HepG2 (cell line): ENCODE measurements around the gene THOC7. TPM values are rescaled to one million over a fixed set of nuclear protein-coding genes. Genes with fewer than 3 reads are reported as not detected.

Experiments
- ARNTL ChIP-seq: sonication (generic); formaldehyde crosslinking; IDR thresholded peaks from 2 replicates; pipeline ENCODE4 v1.4.0; 2020; ENCODE audit warnings: mild to moderate bottlenecking, missing genetic modification reagents
- CBX2 ChIP-seq, 2 experiments: fragments of 200-600 bp in 1 of 2; sonication (generic); formaldehyde crosslinking in 1 of 2; IDR thresholded peaks; 2 replicates each; pipeline versions ENCODE4 v1.7.0 to v1.8.1; 2018 to 2022; ENCODE audit warnings: low read depth in 2 of 2, low read length in 1 of 2, mild to moderate bottlenecking in 1 of 2, missing genetic modification reagents in 1 of 2
- ETV5 ChIP-seq: IDR thresholded peaks from 2 replicates; pipeline ENCODE4 v1.6.1; 2018; ENCODE audit warnings: missing biosample characterization, missing genetic modification reagents, inconsistent platforms, borderline replicate concordance
- GABPB1 ChIP-seq: IDR thresholded peaks from 2 replicates; pipeline ENCODE4 v1.6.1; 2016; ENCODE audit warnings: mild to moderate bottlenecking, missing genetic modification reagents, moderate library complexity, missing compliant biosample characterization
- JUN ChIP-seq: sonication (generic); formaldehyde crosslinking; IDR thresholded peaks from 2 replicates; pipeline ENCODE4 v1.4.0; 2020; ENCODE audit warnings: mild to moderate bottlenecking, missing genetic modification reagents
- RAD21 ChIP-seq: fragments of 450-650 bp; formaldehyde crosslinking; IDR thresholded peaks from 2 replicates; pipeline ENCODE4 v1.5.0; 2020; ENCODE audit warnings: mild to moderate bottlenecking
- SNAPC2 ChIP-seq: sonication (generic); formaldehyde crosslinking; IDR thresholded peaks from 2 replicates; pipeline ENCODE4 v1.8.1; 2022; ENCODE audit warnings: mild to moderate bottlenecking, missing genetic modification reagents
- SP2 ChIP-seq: sonication (generic); formaldehyde crosslinking; IDR thresholded peaks from 2 replicates; pipeline ENCODE4 v1.5.1; 2020; ENCODE audit warnings: mild to moderate bottlenecking, missing genetic modification reagents
- ZBTB46 ChIP-seq: sonication (generic); formaldehyde crosslinking; IDR thresholded peaks from 2 replicates; pipeline ENCODE4 v1.4.0; 2020; ENCODE audit warnings: mild to moderate bottlenecking, missing genetic modification reagents, borderline replicate concordance
- ZBTB7B ChIP-seq: sonication (generic); formaldehyde crosslinking; IDR thresholded peaks from 2 replicates; pipeline ENCODE4 v1.4.0; 2020; ENCODE audit warnings: missing genetic modification reagents
- ZIK1 ChIP-seq: sonication (generic); formaldehyde crosslinking; IDR thresholded peaks from 2 replicates; pipeline ENCODE4 v1.5.0; 2020; ENCODE audit warnings: mild to moderate bottlenecking, low read depth, missing genetic modification reagents, borderline replicate concordance
- ZNF333 ChIP-seq: sonication (generic); formaldehyde crosslinking; IDR thresholded peaks from 2 replicates; pipeline ENCODE4 v1.4.0; 2020; ENCODE audit warnings: mild to moderate bottlenecking, missing genetic modification reagents, borderline replicate concordance
- ZNF44 ChIP-seq: sonication (generic); formaldehyde crosslinking; IDR thresholded peaks from 2 replicates; pipeline ENCODE4 v1.5.1; 2020; ENCODE audit warnings: mild to moderate bottlenecking, missing genetic modification reagents
- ZNF446 ChIP-seq: sonication (generic); formaldehyde crosslinking; IDR thresholded peaks from 2 replicates; pipeline ENCODE4 v1.5.0; 2020; ENCODE audit warnings: mild to moderate bottlenecking, missing genetic modification reagents
- ZNF501 ChIP-seq: sonication (generic); formaldehyde crosslinking; IDR thresholded peaks from 2 replicates; pipeline ENCODE4 v1.5.1; 2020; ENCODE audit warnings: mild to moderate bottlenecking, moderate library complexity, missing genetic modification reagents
- ZNF569 ChIP-seq: sonication (generic); formaldehyde crosslinking; IDR thresholded peaks from 2 replicates; pipeline ENCODE4 v1.5.0; 2020; ENCODE audit warnings: mild to moderate bottlenecking, missing genetic modification reagents, moderate library complexity, borderline replicate concordance
- ZNF616 ChIP-seq: sonication (generic); formaldehyde crosslinking; IDR thresholded peaks from 2 replicates; pipeline ENCODE4 v1.5.0; 2020; ENCODE audit warnings: low read depth, mild to moderate bottlenecking, missing genetic modification reagents
- ZNF777 ChIP-seq: sonication (generic); formaldehyde crosslinking; IDR thresholded peaks from 2 replicates; pipeline ENCODE4 v1.4.0; 2020; ENCODE audit warnings: missing genetic modification reagents
- ZNF788 ChIP-seq: sonication (generic); formaldehyde crosslinking; IDR thresholded peaks from 2 replicates; pipeline ENCODE4 v1.5.0; 2020; ENCODE audit warnings: mild to moderate bottlenecking, missing genetic modification reagents, borderline replicate concordance
- ZNF816 ChIP-seq: sonication (generic); formaldehyde crosslinking; IDR thresholded peaks from 2 replicates; pipeline ENCODE4 v1.8.0; 2022; ENCODE audit warnings: missing genetic modification reagents, mild to moderate bottlenecking, borderline replicate concordance
- polyA plus RNA-seq, 8 experiments: library from polyadenylated mRNA; depleted of rRNA in 3 of 8; stranded (reverse) in 7 of 8; unstranded in 1 of 8; fragments of >200 nt; fragmentation: Illumina TruSeq in 4 of 8; extraction: Trizol in 4 of 8; gene quantifications; 2 replicates each; pipeline versions ENCODE4 v1.2.1 to v1.2.3, GENCODE V29; 2011 to 2016; ENCODE audit warnings: low read depth in 4 of 8, missing spikeins in 1 of 8, mixed read lengths in 1 of 8; ENCODE audit not compliant: insufficient read depth in 1 of 8
- total RNA-seq, 5 experiments: library from RNA; depleted of rRNA; stranded (reverse); fragments of >200 nt; fragmentation: Illumina TruSeq; extraction: Trizol; gene quantifications; 2 replicates each; pipeline ENCODE4 v1.2.3, GENCODE V29; 2016; ENCODE audit warnings: low read depth in 1 of 5
- TF ChIP-seq, protein P1 (sequence below): IDR thresholded peaks from 2 replicates; pipeline ENCODE4 v1.6.1; 2016; ENCODE audit warnings: missing compliant biosample characterization, missing genetic modification reagents, borderline replicate concordance
- TF ChIP-seq, protein P2 (sequence below): sonication (generic); formaldehyde crosslinking; conservative IDR thresholded peaks from 2 replicates; pipeline ENCODE4 v1.4.0; 2020; ENCODE audit warnings: missing genetic modification reagents
- TF ChIP-seq, protein P3 (sequence below): sonication (generic); formaldehyde crosslinking; IDR thresholded peaks from 2 replicates; pipeline ENCODE4 v1.5.1; 2020; ENCODE audit warnings: missing genetic modification reagents, mild to moderate bottlenecking, borderline replicate concordance

THOC7 gene
- total and polyA plus RNA-seq, 2 of the 13 experiments (the other 11 are each of a cell fraction or from before 2014, with no cell fraction given): 32.8 to 63.5 TPM

DNA sequence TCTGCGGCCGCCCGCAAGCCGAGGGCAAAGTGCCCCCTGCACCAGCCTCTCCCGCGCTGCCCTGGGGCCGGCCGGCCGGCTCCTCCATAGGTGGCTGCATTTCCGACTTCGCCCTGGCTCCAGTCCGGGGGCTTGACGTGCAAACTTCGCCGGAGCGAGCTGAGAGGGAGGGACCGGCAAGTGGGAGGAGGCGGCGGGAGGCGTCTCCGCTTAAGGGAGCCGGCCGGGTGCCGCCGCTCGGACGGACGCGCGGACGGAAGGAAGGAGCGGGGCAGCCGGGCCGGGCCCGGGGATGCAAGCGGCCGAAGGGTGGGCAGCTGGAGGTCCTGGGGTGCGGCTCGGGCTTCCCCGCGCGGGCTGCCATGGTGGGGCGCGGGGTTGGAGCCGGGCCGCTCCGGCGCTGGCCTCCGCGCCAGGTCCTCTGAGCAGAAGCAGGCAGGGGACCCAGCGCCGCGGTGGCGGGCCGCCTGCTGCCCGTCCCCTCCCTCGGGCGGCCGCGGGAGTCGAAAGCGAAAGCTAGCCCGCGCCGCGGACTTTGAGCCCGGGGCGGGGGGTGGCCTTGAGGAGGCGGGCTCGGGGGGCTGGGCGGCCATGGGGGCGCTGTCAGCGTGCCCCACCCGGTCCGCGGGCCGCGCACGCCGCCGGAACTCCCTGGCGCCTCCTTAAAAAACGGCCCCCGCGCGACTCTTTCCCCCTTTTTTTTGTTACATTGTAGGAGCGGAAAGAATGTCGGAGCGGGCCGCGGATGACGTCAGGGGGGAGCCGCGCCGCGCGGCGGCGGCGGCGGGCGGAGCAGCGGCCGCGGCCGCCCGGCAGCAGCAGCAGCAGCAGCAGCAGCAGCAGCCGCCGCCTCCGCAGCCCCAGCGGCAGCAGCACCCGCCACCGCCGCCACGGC is 48.5 kb upstream of the THOC7 start, which contains the start of gene SCAANT1 (continued):
- no peak; the same call in 1 of the 2 replicates for TF ChIP-seq ZBTB7B (CRISPR knock-in tag)
- no peak for TF ChIP-seq SP2 (CRISPR knock-in tag)
- TF ChIP-seq ZBTB46 (CRISPR knock-in tag): 0 out of 2 replicates have a peak, but pooled peaks have one; percentile 37
- TF ChIP-seq ZNF788 (CRISPR knock-in tag): 0 out of 2 replicates have a peak, but pooled peaks have one; percentile 24
- no peak for TF ChIP-seq ZNF44 (CRISPR knock-in tag)
- peak; percentile 69; the same call in 1 of the 2 replicates for TF ChIP-seq ARNTL
- TF ChIP-seq ZNF777 (CRISPR knock-in tag): peak; percentile 90
- TF ChIP-seq, protein P1, sequence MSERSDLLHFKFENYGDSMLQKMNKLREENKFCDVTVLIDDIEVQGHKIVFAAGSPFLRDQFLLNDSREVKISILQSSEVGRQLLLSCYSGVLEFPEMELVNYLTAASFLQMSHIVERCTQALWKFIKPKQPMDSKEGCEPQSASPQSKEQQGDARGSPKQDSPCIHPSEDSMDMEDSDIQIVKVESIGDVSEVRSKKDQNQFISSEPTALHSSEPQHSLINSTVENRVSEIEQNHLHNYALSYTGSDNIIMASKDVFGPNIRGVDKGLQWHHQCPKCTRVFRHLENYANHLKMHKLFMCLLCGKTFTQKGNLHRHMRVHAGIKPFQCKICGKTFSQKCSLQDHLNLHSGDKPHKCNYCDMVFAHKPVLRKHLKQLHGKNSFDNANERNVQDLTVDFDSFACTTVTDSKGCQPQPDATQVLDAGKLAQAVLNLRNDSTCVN (CRISPR knock-in tag): no peak
- peak; percentile 89 for TF ChIP-seq ZNF501 (CRISPR knock-in tag)
- peak; percentile 73 for TF ChIP-seq GABPB1
- peak; percentile 26; the same call in 1 of the 2 replicates for TF ChIP-seq ETV5 (CRISPR knock-in tag)
- peak; percentile 93; the same call in 1 of the 2 replicates for TF ChIP-seq ZNF816 (CRISPR knock-in tag)
- TF ChIP-seq ZIK1 (CRISPR knock-in tag): no peak
- no peak for TF ChIP-seq CBX2 (IDR thresholded peaks at IDR 0.05; ENCODE audit: low read depth, low read length)
- TF ChIP-seq CBX2 (CRISPR knock-in tag; IDR thresholded peaks at IDR 0.05; ENCODE audit: low read depth): 0 out of 2 replicates have a peak, but pooled peaks have one; percentile 87
- no peak for TF ChIP-seq ZNF446 (CRISPR knock-in tag)
- no peak for TF ChIP-seq ZNF616 (CRISPR knock-in tag)
- TF ChIP-seq, protein P2, sequence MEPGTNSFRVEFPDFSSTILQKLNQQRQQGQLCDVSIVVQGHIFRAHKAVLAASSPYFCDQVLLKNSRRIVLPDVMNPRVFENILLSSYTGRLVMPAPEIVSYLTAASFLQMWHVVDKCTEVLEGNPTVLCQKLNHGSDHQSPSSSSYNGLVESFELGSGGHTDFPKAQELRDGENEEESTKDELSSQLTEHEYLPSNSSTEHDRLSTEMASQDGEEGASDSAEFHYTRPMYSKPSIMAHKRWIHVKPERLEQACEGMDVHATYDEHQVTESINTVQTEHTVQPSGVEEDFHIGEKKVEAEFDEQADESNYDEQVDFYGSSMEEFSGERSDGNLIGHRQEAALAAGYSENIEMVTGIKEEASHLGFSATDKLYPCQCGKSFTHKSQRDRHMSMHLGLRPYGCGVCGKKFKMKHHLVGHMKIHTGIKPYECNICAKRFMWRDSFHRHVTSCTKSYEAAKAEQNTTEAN (CRISPR knock-in tag): 0 out of 2 replicates have a peak, but pooled peaks have one; percentile 25
- TF ChIP-seq SNAPC2 (CRISPR knock-in tag): no peak
- TF ChIP-seq ZNF333 (CRISPR knock-in tag): no peak
- TF ChIP-seq JUN (CRISPR knock-in tag): 0 out of 2 replicates have a peak, but pooled peaks have one; percentile 13
- TF ChIP-seq RAD21 (CRISPR knock-in tag): peak; percentile 72
- no peak for TF ChIP-seq ZNF569
- TF ChIP-seq, protein P3, sequence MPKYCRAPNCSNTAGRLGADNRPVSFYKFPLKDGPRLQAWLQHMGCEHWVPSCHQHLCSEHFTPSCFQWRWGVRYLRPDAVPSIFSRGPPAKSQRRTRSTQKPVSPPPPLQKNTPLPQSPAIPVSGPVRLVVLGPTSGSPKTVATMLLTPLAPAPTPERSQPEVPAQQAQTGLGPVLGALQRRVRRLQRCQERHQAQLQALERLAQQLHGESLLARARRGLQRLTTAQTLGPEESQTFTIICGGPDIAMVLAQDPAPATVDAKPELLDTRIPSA (CRISPR knock-in tag): no peak
